Panc1 (cell line): ENCODE data around the gene KRT38. TPM values are rescaled to one million over a fixed set of nuclear protein-coding genes. Genes with fewer than 3 reads are reported as not detected.

ENCODE experiments used
- ATAC-seq: fragments of 200-7000 bp; cut with Tn5 transposase; 2 replicates; pipeline ENCODE4 v1.9.1; 2020; ENCODE audit warnings: mild to moderate bottlenecking, moderate library complexity
- BruUV-seq: library from RNA; stranded (reverse); fragments of 400-500 nt; replicated peaks from 2 replicates; lab custom pipeline; 2021; lab: Mats Ljungman, UMichigan
- CTCF ChIA-PET: fragments of 300-600 bp; sonication (Branson Sonifier 250); formaldehyde crosslinking; loops from one replicate; lab custom pipeline; 2022; ENCODE audit warnings: antibody characterized with exemption; lab: Charles Lee
- POLR2A ChIA-PET: fragments of 300-600 bp; sonication (Branson Sonifier 250); formaldehyde crosslinking; loops from one replicate; lab custom pipeline; 2022; ENCODE audit warnings: antibody characterized with exemption; lab: Charles Lee
- DNase-seq: peaks from one replicate; pipeline ENCODE4 v3.0.0-alpha.2; 2010; ENCODE audit warnings: low read depth, low spot score
- H3K27ac ChIP-seq: 2 replicates; pipeline ENCODE4 v1.5.1; 2011; ENCODE audit warnings: mild to moderate bottlenecking, low read length, inconsistent platforms
- H3K27me3 ChIP-seq: fragments of 200-500 bp; sonication (Bioruptor generic); 2 replicates; pipeline ENCODE4 v1.6.0; 2014; ENCODE audit warnings: low read length, inconsistent platforms; ENCODE audit not compliant: control insufficient read depth, insufficient read depth
- H3K36me3 ChIP-seq: fragments of 200-500 bp; sonication (Bioruptor generic); 2 replicates; pipeline ENCODE4 v1.5.1; 2014; ENCODE audit warnings: inconsistent platforms, mild to moderate bottlenecking, low read length, moderate library complexity; ENCODE audit not compliant: control insufficient read depth, insufficient read depth
- H3K4me1 ChIP-seq: 2 replicates; pipeline ENCODE4 v1.5.1; 2011; ENCODE audit warnings: inconsistent platforms, mild to moderate bottlenecking, low read length, moderate library complexity; ENCODE audit not compliant: control insufficient read depth, insufficient read depth
- H3K4me3 ChIP-seq, 2 experiments: 2 replicates each; pipeline ENCODE4 v1.5.1; 2011 to 2012; ENCODE audit warnings: low read depth in 2 of 2, low read length in 2 of 2, mild to moderate bottlenecking in 2 of 2, inconsistent platforms in 1 of 2, moderate library complexity in 1 of 2
- H3K9me3 ChIP-seq: fragments of 200-500 bp; sonication (Bioruptor generic); 2 replicates; pipeline ENCODE4 v1.5.1; 2014; ENCODE audit warnings: low read depth, mild to moderate bottlenecking, inconsistent platforms, low read length, moderate library complexity; ENCODE audit not compliant: control insufficient read depth, insufficient read depth
- CTCF ChIP-seq: fragments of 450-650 bp; IDR thresholded peaks from 2 replicates; pipeline ENCODE4 v1.5.1; 2017; ENCODE audit warnings: mild to moderate bottlenecking
- POLR2AphosphoS5 ChIP-seq: IDR thresholded peaks from 2 replicates; pipeline ENCODE4 v1.6.1; 2012; ENCODE audit warnings: mild to moderate bottlenecking, low read depth, low read length, moderate library complexity
- SIN3A ChIP-seq: IDR thresholded peaks from 2 replicates; pipeline ENCODE4 v1.6.1; 2012; ENCODE audit warnings: low read depth, mild to moderate bottlenecking, low read length, moderate library complexity, borderline replicate concordance; ENCODE audit not compliant: insufficient read depth
- TCF7L2 ChIP-seq: IDR thresholded peaks from 2 replicates; pipeline ENCODE4 v1.6.1; 2011; ENCODE audit warnings: mild to moderate bottlenecking, low read depth, low read length, inconsistent platforms
- in situ Hi-C: cut with HindIII; loops from 2 replicates; pipeline ENCODE4 v1.10.0; 2016; ENCODE audit warnings: low sequenced_read_pairs, low pct_unique_long_range_greater_than_20kb
- intact Hi-C: fragments of 100-400 bp; cut with micrococcal nuclease; formaldehyde crosslinking; loops from one replicate; pipeline ENCODE4 v1.10.0; 2022; ENCODE audit not compliant: unreplicated experiment
- total RNA-seq: library from RNA; stranded (reverse); gene quantifications from one replicate; pipeline ENCODE4 v1.2.1, GENCODE V29; 2021; ENCODE audit not compliant: unreplicated experiment
- TF ChIP-seq, protein P1 (sequence below), 2 experiments: IDR thresholded peaks; 2 replicates each; pipeline ENCODE4 v1.6.1; 2011 to 2012; ENCODE audit warnings: low read depth in 2 of 2, control low read depth in 1 of 2, low read length in 1 of 2, mild to moderate bottlenecking in 1 of 2, moderate library complexity in 1 of 2; ENCODE audit not compliant: insufficient read depth in 1 of 2

KRT38 gene
- total RNA-seq, 1 experiment from 2014 or later = not detected

DNA sequence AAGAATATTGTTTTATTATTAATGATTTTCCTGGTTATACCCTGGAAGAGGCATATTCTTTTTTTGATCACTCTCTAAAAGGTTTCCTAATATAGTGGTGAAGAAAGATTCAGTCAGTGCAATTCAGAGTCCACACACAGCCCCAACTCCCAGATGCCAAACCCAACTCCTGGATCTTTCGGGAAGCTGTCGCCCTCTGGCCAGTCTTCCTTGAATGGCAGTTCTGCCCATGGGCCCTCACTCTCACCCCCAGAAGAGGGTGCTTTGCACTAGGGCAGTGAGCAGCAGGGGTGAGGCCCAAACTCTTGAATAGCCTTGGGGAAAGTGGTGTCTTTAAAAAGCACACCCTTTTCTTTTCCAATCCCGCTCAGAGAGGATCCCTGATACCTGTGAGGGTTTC is 15.4 kb upstream of the KRT38 start:
- H3K27ac ChIP-seq = no peak overlapping the region
- POLR2A ChIA-PET = no interaction called here
- TF ChIP-seq SIN3A (no peak), TCF7L2 (no peak), CTCF (no peak), POLR2AphosphoS5 (no peak)
- TF ChIP-seq, protein P1, sequence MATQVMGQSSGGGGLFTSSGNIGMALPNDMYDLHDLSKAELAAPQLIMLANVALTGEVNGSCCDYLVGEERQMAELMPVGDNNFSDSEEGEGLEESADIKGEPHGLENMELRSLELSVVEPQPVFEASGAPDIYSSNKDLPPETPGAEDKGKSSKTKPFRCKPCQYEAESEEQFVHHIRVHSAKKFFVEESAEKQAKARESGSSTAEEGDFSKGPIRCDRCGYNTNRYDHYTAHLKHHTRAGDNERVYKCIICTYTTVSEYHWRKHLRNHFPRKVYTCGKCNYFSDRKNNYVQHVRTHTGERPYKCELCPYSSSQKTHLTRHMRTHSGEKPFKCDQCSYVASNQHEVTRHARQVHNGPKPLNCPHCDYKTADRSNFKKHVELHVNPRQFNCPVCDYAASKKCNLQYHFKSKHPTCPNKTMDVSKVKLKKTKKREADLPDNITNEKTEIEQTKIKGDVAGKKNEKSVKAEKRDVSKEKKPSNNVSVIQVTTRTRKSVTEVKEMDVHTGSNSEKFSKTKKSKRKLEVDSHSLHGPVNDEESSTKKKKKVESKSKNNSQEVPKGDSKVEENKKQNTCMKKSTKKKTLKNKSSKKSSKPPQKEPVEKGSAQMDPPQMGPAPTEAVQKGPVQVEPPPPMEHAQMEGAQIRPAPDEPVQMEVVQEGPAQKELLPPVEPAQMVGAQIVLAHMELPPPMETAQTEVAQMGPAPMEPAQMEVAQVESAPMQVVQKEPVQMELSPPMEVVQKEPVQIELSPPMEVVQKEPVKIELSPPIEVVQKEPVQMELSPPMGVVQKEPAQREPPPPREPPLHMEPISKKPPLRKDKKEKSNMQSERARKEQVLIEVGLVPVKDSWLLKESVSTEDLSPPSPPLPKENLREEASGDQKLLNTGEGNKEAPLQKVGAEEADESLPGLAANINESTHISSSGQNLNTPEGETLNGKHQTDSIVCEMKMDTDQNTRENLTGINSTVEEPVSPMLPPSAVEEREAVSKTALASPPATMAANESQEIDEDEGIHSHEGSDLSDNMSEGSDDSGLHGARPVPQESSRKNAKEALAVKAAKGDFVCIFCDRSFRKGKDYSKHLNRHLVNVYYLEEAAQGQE (IDR thresholded peaks at IDR 0.05; ENCODE audit: insufficient read depth in 1 of 2, low read depth in 2 of 2, low read length in 1 of 2) = no peak
- H3K36me3 ChIP-seq = no peaks in the 10 kb centered on the region
- DNase-seq = no peak
- no peaks in the 10 kb centered on the region for H3K4me1 ChIP-seq
- CTCF ChIA-PET = no interaction called here
- BruUV-seq = no TSS peak
- in situ Hi-C loops (no loop called here), intact Hi-C loops (no loop called here)
- no peak overlapping the region for H3K4me3 ChIP-seq
- ATAC-seq = no peak
- peaks cover 5% of the 10 kb centered on the region; the same call in 1 of the 2 replicates for H3K9me3 ChIP-seq
- H3K27me3 ChIP-seq = no peaks in the 10 kb centered on the region

GRCh38 chr17:41455236-41455635 is 14.5 kb upstream of the KRT38 start:
- H3K36me3 ChIP-seq = no peaks in the 10 kb centered on the region
- H3K4me1 ChIP-seq = no peaks in the 10 kb centered on the region
- intact Hi-C loops = no loop called here
- ChIA-PET POLR2A (no interaction called here), CTCF (no interaction called here)
- in situ Hi-C loops = no loop called here
- DNase-seq (no peak), ATAC-seq (no peak)
- TF ChIP-seq CTCF (no peak), POLR2AphosphoS5 (no peak), SIN3A (no peak), TCF7L2 (no peak)
- TF ChIP-seq, protein P1 (IDR thresholded peaks at IDR 0.05; ENCODE audit: insufficient read depth in 1 of 2, low read depth in 2 of 2, low read length in 1 of 2) = no peak
- no peaks in the 10 kb centered on the region for H3K27me3 ChIP-seq
- no peak overlapping the region for H3K27ac ChIP-seq
- no TSS peak for BruUV-seq
- peaks cover 5% of the 10 kb centered on the region; the same call in 1 of the 2 replicates for H3K9me3 ChIP-seq
- no peak overlapping the region for H3K4me3 ChIP-seq
